Measurements from ENCODE around the gene METAP1D. TPM values are rescaled to one million over a fixed set of nuclear protein-coding genes. Genes with fewer than 3 reads are reported as not detected.

The METAP1D gene
- total RNA-seq, 1 experiment from 2014 or later = 5.2 TPM

GRCh38 chr2:172092716-172093415 is 93.1 kb downstream of the METAP1D start:
- no peaks in the 10 kb centered on the region for H3K79me1 ChIP-seq (ENCODE audit: insufficient read depth, low read depth, low read length, poor library complexity, severe bottlenecking)
- H3K4ac ChIP-seq (ENCODE audit: low read depth, low read length) = no peak overlapping the region
- H3K36me3 Mint-ChIP-seq (ENCODE audit: insufficient read depth in 1 of 3, low read depth in 3 of 3) = peaks cover 0 to 1% (median 0%) of the 10 kb centered on the region in 3 experiments; a peak in 4 of 7 replicates
- H3K4me2 ChIP-seq (ENCODE audit: insufficient read depth, insufficient read length, low read length) = no peak overlapping the region
- peak overlapping the region in 1 of 3 experiments; percentile 16; a peak in 1 of 7 replicates for H3K27ac Mint-ChIP-seq
- peaks cover 90% of the 10 kb centered on the region for H3K27me3 ChIP-seq (ENCODE audit: insufficient read depth, low read length)
- no peak overlapping the region for H2AFZ ChIP-seq (ENCODE audit: low read length)
- H3K79me2 ChIP-seq (ENCODE audit: insufficient read depth, low read length) = no peaks in the 10 kb centered on the region
- peaks cover 100% of the 10 kb centered on the region for H3K27me3 Mint-ChIP-seq (ENCODE audit: low read depth)
- TF ChIP-seq CTCF (conservative IDR thresholded peaks at IDR 0.05) = no peak
- no peak overlapping the region for H4K91ac ChIP-seq (ENCODE audit: insufficient read length, low read depth, low read length)
- no peak for DNase-seq
- peaks cover 5 to 19% of the 10 kb centered on the region in 2 experiments; a peak in 4 of 5 replicates for H3K9me3 Mint-ChIP-seq
- H3K56ac ChIP-seq (ENCODE audit: insufficient read length, low read depth, low read length) = no peak overlapping the region
- H2BK5ac ChIP-seq (ENCODE audit: insufficient read length, low read length) = no peak overlapping the region
- H3K23ac ChIP-seq (ENCODE audit: insufficient read length, low read depth, low read length) = no peak overlapping the region
- no peak overlapping the region for H2AK5ac ChIP-seq (ENCODE audit: insufficient read length, low read length)
- peaks cover 20% of the 10 kb centered on the region for H3K23me2 ChIP-seq (ENCODE audit: insufficient read length, low read depth, low read length, poor library complexity, severe bottlenecking)
- no CpG with 5 or more reads among the region's 19 CpGs for WGBS (ENCODE audit: extremely low coverage, insufficient read length, low lambda C conversion rate)
- H3K4me1 ChIP-seq (ENCODE audit: insufficient read depth, low read length) = no peaks in the 10 kb centered on the region
- no peak overlapping the region for H2BK20ac ChIP-seq (ENCODE audit: low read depth, low read length, poor library complexity, severe bottlenecking)
- H3K9me3 ChIP-seq (ENCODE audit: control insufficient read depth, low read depth, low read length) = no peaks in the 10 kb centered on the region
- no peak overlapping the region for H3K14ac ChIP-seq (ENCODE audit: insufficient read depth, low read length)
- peaks cover 35 to 59% of the 10 kb centered on the region in 2 experiments for H3K4me1 Mint-ChIP-seq
- H3K27ac ChIP-seq (ENCODE audit: insufficient read length, low read depth, low read length) = no peak overlapping the region
- H2BK15ac ChIP-seq (ENCODE audit: low read depth, low read length) = no peak overlapping the region
- no peak overlapping the region for H3K9ac ChIP-seq (ENCODE audit: extremely low read depth, insufficient read length, low read length)
- H2BK120ac ChIP-seq (ENCODE audit: low read depth, low read length, poor library complexity, severe bottlenecking) = no peak overlapping the region
- no peak overlapping the region for H3K18ac ChIP-seq (ENCODE audit: insufficient read length, low read depth, low read length)
- H4K20me1 ChIP-seq (ENCODE audit: control insufficient read depth, insufficient read depth, insufficient read length) = no peaks in the 10 kb centered on the region
- peak overlapping the region in 1 of 2 experiments; percentile 45; a peak in 1 of 5 replicates for H3K4me3 Mint-ChIP-seq
- H4K5ac ChIP-seq (ENCODE audit: insufficient read length, low read depth, low read length) = no peak overlapping the region
- no peak overlapping the region for H3T11ph ChIP-seq (ENCODE audit: low read length)
- no peak overlapping the region for H4K8ac ChIP-seq (replicated peaks; ENCODE audit: insufficient read length, low read depth, low read length)
- no peak overlapping the region for H2BK12ac ChIP-seq (ENCODE audit: insufficient read length, low read depth, low read length)
